Vagina (tissue), 2 donors: ENCODE data around the gene UST. TPM values are rescaled to one million over a fixed set of nuclear protein-coding genes. Genes with fewer than 3 reads are reported as not detected.

Experiments used
- DNase-seq, 2 donors: peaks; one replicate each; pipeline ENCODE4 v3.0.0-alpha.2; 2017; ENCODE audit errors: extremely low spot score in 2 of 2
- H3K27ac ChIP-seq: fragments of 200-600 bp; sonication (generic); one replicate; pipeline ENCODE4 v1.5.1; 2019
- H3K27me3 ChIP-seq: fragments of 200-600 bp; sonication (generic); one replicate; pipeline ENCODE4 v1.5.1; 2019
- H3K36me3 ChIP-seq, 2 donors: fragments of 200-600 bp; sonication (generic); one replicate each; pipeline ENCODE4 v1.5.1; 2017 to 2019
- H3K4me1 ChIP-seq: fragments of 200-600 bp; sonication (generic); one replicate; pipeline ENCODE4 v1.5.1; 2019
- H3K4me3 ChIP-seq, 2 donors: fragments of 200-600 bp; sonication (generic); 1 replicate in 1 of 2; 2 replicates in 1 of 2; pipeline ENCODE4 v1.5.1; 2016 to 2019
- H3K9me3 ChIP-seq: fragments of 200-600 bp; sonication (generic); one replicate; pipeline ENCODE4 v1.5.1; 2019
- POLR2A ChIP-seq, 2 donors: fragments of 450-650 bp; IDR thresholded peaks; one replicate each; pipeline ENCODE4 v1.6.1; 2017; ENCODE audit warnings: antibody characterized with exemption in 2 of 2, mild to moderate bottlenecking in 2 of 2, moderate library complexity in 2 of 2
- POLR2AphosphoS5 ChIP-seq, 2 donors: sonication (generic); formaldehyde crosslinking; IDR thresholded peaks; one replicate each; pipeline ENCODE4 v1.9.0; 2017; ENCODE audit warnings: antibody characterized with exemption in 2 of 2, mild to moderate bottlenecking in 2 of 2, low read depth in 1 of 2; ENCODE audit not compliant: insufficient read depth in 1 of 2
- intact Hi-C: fragments of 100-400 bp; cut with DNase I; formaldehyde crosslinking; loops from one replicate; pipeline ENCODE4 v1.15.1; 2023
- total RNA-seq: library from RNA; depleted of rRNA; stranded (reverse); fragments of >200 nt; gene quantifications from one replicate; pipeline ENCODE4 v1.2.3, GENCODE V29; 2016
- TF ChIP-seq, protein P1 (sequence below), 3 experiments: fragments of 450-650 bp in 2 of 3; fragments of 200-600 bp in 1 of 3; sonication (generic) in 1 of 3; IDR thresholded peaks; one replicate each; pipeline ENCODE4 v1.5.1; 2017 to 2019; ENCODE audit warnings: antibody characterized with exemption in 3 of 3, mild to moderate bottlenecking in 2 of 3, moderate library complexity in 2 of 3

UST gene
- total RNA-seq, 1 donor from 2014 or later = 14.2 TPM

DNA sequence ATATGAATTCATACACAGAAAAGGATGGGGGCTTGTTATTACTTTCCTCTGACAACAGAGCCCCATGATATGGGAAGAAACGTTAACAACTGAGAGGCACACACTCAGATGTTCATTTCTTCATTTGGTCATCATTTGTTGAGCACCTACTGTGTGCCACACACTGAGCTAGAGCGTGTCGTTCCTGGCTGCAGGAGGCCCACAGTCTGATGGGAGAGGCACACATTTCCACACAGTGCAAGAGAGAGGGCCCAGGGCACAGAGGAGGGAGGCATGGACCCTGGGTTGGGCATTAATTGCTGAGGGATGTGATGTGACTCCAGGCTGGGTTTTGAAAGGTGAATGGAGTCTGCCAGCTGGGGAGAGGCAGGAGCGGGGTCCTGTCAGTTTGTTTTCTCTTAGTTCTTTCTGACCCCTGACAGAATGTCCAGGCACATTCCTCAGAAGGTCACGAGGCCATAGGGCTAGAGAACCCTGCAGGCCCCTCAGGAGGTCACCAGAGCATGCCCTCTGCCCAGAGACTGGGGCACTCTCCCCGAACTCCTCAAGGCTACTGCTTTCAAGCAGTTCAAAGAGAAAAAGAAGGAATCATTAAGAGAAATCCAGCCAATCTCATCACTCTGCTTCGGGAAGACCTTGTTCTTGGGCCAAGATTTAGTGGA, 216.2 kb downstream of the UST start:
- H3K9me3 ChIP-seq = no peaks in the 10 kb centered on the region
- TF ChIP-seq POLR2AphosphoS5 (IDR thresholded peaks at IDR 0.05; ENCODE audit: insufficient read depth in 1 of 2, low read depth in 1 of 2) = no peak
- H3K4me3 ChIP-seq = no peak overlapping the region
- no peak for DNase-seq
- H3K4me1 ChIP-seq = no peaks in the 10 kb centered on the region
- H3K27me3 ChIP-seq = no peaks in the 10 kb centered on the region
- no peak overlapping the region for H3K27ac ChIP-seq
- intact Hi-C loops = no loop called here
- no peaks in the 10 kb centered on the region for H3K36me3 ChIP-seq

DNA sequence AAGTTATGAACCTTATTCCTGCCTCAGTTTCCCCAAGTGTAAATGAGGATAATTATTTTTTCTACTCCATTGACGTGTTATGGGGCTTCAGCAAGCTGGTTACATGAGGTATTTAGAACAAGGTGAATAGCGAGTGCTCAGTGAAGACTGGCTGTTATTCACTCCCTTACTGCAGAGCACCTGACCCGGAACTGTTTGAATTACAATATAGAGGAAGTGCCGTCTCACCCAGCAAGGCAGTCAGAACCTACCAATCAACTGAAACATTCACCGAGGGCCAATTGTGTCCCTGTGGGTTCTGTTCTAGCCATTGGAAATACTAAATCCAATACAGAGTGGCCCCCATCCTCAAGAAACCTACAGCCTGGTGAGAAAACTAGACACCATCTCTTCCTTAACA, 216.9 kb downstream of the UST start:
- H3K4me1 ChIP-seq = no peaks in the 10 kb centered on the region
- H3K36me3 ChIP-seq = no peaks in the 10 kb centered on the region
- DNase-seq = no peak
- intact Hi-C loops = no loop called here
- no peaks in the 10 kb centered on the region for H3K27me3 ChIP-seq
- no peak overlapping the region for H3K27ac ChIP-seq
- no peak overlapping the region for H3K4me3 ChIP-seq
- H3K9me3 ChIP-seq = no peaks in the 10 kb centered on the region
- TF ChIP-seq, protein P1, sequence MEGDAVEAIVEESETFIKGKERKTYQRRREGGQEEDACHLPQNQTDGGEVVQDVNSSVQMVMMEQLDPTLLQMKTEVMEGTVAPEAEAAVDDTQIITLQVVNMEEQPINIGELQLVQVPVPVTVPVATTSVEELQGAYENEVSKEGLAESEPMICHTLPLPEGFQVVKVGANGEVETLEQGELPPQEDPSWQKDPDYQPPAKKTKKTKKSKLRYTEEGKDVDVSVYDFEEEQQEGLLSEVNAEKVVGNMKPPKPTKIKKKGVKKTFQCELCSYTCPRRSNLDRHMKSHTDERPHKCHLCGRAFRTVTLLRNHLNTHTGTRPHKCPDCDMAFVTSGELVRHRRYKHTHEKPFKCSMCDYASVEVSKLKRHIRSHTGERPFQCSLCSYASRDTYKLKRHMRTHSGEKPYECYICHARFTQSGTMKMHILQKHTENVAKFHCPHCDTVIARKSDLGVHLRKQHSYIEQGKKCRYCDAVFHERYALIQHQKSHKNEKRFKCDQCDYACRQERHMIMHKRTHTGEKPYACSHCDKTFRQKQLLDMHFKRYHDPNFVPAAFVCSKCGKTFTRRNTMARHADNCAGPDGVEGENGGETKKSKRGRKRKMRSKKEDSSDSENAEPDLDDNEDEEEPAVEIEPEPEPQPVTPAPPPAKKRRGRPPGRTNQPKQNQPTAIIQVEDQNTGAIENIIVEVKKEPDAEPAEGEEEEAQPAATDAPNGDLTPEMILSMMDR (IDR thresholded peaks at IDR 0.05) = no peak
- no peak for TF ChIP-seq POLR2A (IDR thresholded peaks at IDR 0.05)

DNA sequence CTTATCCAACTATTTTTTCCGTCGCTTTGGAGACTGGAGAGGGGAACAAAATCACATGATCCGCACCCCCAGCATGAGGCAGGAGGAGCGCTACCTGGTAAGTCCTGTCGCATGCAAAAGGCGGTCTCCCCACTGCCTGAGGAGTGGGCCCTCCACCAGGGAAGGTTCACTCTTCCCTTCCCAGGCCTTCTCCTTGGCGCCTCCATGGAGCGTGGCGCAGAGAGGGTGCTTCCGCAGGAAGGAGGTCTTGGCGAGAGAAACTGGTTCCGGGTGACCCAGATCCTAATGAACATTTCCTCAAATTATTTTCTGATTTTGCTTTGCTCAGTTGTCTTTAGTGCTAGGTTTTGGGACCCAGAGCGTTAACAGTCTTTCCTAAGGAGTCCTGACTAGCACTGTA, 217.6 kb downstream of the UST start:
- peak in 1 of 2 donors; percentile 34 for DNase-seq
- intact Hi-C loops = no loop called here

DNA sequence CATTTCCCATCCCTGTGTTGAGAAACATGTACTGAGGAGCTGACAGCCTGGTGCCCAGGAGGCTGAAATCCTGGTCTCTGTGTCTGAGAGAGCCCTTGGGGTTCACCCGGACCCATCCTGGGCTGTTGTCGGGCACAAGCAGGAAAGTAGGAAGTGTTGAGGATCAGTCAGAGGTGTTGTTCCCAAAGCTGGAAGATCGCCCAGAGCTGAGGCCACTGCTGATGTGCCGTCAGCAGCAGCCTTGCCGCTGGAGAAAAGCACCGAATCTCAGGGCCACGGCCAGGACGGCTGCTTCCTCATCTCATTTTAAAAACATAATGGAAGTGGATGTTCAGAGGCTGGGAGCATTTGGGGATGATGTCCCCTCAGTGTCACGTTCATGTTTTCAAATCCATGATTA, 218.5 kb downstream of the UST start:
- H3K4me3 ChIP-seq = no peak overlapping the region
- H3K36me3 ChIP-seq = no peaks in the 10 kb centered on the region
- intact Hi-C loops = no loop called here
- no peaks in the 10 kb centered on the region for H3K27me3 ChIP-seq
- DNase-seq = no peak
- TF ChIP-seq POLR2AphosphoS5 (IDR thresholded peaks at IDR 0.05; ENCODE audit: insufficient read depth in 1 of 2, low read depth in 1 of 2) = no peak
- TF ChIP-seq, protein P1 (IDR thresholded peaks at IDR 0.05) = no peak
- no peak for TF ChIP-seq POLR2A (IDR thresholded peaks at IDR 0.05)
- no peaks in the 10 kb centered on the region for H3K4me1 ChIP-seq
- no peak overlapping the region for H3K27ac ChIP-seq
- H3K9me3 ChIP-seq = no peaks in the 10 kb centered on the region

More for the DNA sequence above, 217.6 kb downstream of the UST start:
- H3K4me3 ChIP-seq = no peak overlapping the region
- H3K36me3 ChIP-seq = no peaks in the 10 kb centered on the region
- no peaks in the 10 kb centered on the region for H3K27me3 ChIP-seq
- H3K4me1 ChIP-seq = no peaks in the 10 kb centered on the region
- TF ChIP-seq POLR2A (IDR thresholded peaks at IDR 0.05) (no peak), POLR2AphosphoS5 (IDR thresholded peaks at IDR 0.05; ENCODE audit: insufficient read depth in 1 of 2, low read depth in 1 of 2) (no peak)
- TF ChIP-seq, protein P1 (IDR thresholded peaks at IDR 0.05) = no peak
- H3K27ac ChIP-seq = no peak overlapping the region
- H3K9me3 ChIP-seq = no peaks in the 10 kb centered on the region

DNA sequence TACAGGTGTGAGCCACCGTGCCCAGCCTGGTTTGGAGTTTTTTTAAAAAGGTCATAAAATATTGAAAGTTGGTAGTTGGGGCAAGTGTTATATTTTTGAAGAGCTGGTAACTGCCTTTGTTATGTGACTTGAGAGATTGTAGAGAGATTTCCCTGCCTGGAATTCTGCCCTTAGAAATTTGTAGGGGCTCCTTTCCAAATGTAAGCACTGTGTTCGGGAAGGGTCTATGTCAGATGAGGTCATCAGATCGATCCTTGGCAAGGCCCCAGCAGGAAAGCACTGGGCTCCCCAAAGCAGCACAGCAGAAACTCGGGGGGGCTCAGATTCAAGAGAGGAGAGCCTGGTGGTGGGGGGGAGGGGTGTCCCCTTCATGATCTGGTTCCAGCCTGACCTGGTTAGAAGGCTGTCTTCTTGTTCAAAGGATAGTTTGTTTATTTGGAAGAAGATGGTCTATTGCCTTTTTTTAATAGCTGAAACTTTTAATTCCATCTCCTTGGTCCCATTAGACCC, 220.2 kb downstream of the UST start:
- Histone ChIP-seq H3K9me3 (no peaks in the 10 kb centered on the region), H3K36me3 (no peaks in the 10 kb centered on the region)
- DNase-seq = peak in 1 of 2 donors; percentile 18

DNA sequence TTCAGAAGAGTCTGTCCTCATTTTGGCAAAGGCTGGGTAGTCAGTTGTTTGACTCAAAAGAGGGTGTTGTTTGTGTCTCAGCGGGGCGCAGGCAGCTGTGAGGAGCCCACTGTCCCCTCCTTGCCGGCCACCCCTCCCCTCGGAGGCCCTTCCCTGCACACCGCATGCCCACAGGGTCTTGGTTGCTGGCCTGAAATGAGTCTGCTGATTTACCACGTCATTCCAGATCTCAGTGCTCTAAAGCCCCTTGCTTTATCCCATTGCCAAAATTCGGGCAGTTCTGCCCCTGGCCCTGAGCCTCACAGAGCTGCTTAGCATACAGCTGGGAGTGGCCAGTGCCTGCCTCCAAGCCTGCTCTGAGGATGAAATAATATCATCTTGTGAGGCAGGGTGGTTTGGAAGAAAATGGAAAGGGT, 220.7 kb downstream of the UST start:
- Histone ChIP-seq H3K4me3 (no peak overlapping the region), H3K27me3 (no peaks in the 10 kb centered on the region), H3K4me1 (no peaks in the 10 kb centered on the region), H3K9me3 (no peaks in the 10 kb centered on the region), H3K27ac (no peak overlapping the region), H3K36me3 (no peaks in the 10 kb centered on the region)
- intact Hi-C loops = no loop called here
- TF ChIP-seq POLR2A (IDR thresholded peaks at IDR 0.05) = no peak
- TF ChIP-seq, protein P1 (IDR thresholded peaks at IDR 0.05) = no peak
- no peak for TF ChIP-seq POLR2AphosphoS5 (IDR thresholded peaks at IDR 0.05; ENCODE audit: insufficient read depth in 1 of 2, low read depth in 1 of 2)
- DNase-seq = peak in 1 of 2 donors; percentile 64

More for the DNA sequence above, 220.2 kb downstream of the UST start:
- Histone ChIP-seq H3K4me3 (no peak overlapping the region), H3K27ac (no peak overlapping the region), H3K27me3 (no peaks in the 10 kb centered on the region), H3K4me1 (no peaks in the 10 kb centered on the region)
- intact Hi-C loops = no loop called here
- no peak for TF ChIP-seq POLR2AphosphoS5 (IDR thresholded peaks at IDR 0.05; ENCODE audit: insufficient read depth in 1 of 2, low read depth in 1 of 2)
